GM20431 (cell line): ENCODE results near the gene QSOX2.

Experiments used
- in situ Hi-C: fragments of 300-500 bp; cut with MseI, MboI; formaldehyde crosslinking; loops from one replicate; pipeline ENCODE4 v1.15.0; 2020; ENCODE audit warnings: low sequenced_read_pairs; ENCODE audit not compliant: unreplicated experiment

The QSOX2 gene

DNA sequence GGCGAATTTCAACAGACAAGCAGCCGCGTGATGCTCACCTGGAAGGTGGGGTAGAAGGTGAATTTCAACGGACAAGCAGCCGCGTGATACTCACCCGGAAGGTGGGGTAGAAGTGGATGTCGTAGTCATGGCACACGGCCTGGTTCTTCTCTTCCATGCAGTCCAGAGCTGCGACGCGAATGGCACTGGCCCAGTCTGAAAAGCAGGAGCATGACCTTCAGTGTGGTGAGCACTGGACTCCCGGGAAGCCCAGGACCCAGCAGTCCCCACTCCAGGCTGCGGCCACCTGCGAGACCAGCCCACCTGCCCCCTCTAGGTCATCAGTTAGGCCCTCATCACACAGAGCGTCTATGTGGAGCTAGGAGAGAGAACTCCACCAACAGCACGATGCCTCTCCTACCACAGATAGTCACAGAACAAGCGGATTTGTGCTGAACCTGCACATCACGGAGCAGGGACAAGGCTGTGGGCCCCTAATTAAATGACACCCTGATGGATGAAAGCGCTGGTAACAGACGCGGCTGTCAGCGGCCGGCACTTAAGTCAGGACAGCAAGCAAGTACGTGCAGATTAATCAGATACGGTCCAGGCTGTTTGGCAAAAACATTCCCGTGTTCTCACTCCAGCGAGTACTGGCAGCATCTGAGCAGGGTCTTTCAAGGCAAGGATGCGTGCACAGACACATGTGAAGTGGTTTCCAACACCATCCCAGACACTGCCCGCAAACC, 18.8 kb downstream of the QSOX2 start:
- in situ Hi-C loops: no loop called here

DNA sequence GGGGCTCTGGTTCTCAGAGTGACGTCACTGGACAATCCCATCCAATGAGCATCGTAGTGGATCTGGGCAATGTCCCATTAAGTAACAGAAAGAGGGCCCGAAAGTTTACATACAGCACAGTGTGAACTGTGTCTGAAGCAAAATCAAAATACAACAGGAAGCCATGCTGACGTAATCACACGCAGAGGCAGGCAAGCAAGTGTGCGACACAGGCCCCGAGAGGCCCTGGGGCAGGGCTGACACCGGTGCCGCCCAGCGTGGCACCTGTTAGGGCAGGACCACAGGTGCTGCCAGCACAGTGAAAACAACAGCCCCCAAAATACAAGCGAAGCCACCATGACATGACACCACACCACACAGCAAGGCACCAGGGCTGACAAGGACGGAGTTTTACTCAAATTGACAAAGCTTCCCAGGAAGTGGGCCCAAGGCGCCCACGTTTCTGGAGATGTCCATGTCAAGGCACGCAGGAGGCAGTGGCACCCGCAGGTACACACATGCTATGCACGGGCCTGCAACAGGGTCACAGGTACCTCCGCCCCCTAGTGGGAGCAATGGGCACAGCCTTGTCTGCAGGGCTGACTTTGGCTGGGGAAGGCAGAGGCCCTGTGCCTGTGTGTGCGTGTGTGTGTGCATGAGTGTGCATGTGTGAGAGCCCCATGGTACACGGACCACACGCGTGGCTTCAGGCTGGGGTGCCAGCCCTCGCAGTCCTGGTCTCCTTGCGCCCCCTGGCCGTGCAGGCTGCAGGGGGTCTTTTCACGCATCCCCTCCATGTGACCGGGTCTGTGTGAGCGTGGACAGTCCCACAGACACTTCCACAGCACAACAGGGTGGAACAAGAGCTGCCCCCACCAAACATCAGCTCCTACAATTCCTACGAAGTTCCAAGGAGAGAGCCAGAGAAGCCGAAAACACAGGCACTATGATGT, 19.6 kb downstream of the QSOX2 start:
- in situ Hi-C loops: no loop called here

GRCh38 chr9:136225366-136225747, 20.3 kb downstream of the QSOX2 start:
- in situ Hi-C loops: no loop called here

- in situ Hi-C loops: no loop called here
Measured at GRCh38 chr9:136223871-136224640, 21.6 kb downstream of the QSOX2 start.

DNA sequence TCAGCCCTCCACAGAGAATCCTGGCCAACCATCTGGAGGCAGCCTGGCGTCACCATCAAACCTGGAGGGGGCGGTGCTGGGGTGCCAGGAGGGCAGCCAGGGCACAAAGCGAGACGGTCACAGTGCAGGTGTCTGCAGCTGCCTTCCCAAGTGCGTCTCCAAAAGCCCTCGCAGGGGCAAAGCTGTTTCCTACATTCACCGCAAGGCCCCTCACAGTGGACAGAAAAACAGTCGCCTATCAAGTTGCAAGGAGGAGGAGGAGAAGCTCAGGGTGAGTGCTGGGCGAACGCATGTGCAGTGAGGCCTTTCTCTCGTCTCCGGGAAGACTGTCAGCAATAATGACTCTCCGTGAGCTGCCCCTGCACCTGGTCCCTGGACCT, 22.7 kb downstream of the QSOX2 start:
- in situ Hi-C loops: no loop called here

DNA sequence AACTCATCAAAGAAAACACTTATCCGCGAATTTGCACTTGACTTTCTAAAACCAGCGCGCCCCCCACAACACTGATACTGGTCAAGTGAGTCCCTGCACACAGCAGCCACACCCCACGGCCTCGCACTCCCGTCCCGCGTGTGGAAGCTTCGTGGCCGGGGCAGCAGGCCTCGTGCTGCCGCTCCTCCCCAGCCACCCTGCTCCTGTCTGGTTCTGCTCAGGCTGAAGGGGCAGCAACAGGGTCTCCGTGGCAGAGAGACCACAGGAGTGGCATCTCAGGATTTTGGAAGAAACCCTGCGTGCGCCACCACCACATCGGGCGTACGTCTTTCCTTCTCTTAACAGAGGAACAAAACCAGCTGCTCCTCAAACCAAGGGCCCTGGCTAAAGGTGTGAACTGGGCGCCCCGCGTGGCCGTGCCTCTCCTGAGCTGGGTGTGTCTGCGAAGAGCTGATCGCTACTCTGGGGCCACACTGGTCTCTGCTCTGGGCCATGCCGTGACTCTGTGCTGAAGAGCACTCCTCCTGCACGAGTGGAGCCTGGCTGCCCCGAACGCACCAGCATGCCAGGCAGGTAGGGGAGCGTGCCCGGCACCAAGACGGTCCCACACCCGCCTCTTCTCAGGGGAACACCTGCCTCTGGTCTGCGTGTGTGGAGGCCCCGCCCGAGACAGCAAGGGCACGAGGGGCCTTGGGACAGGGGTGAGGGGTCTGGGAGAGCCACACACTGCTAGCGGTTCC, 23.3 kb downstream of the QSOX2 start:
- in situ Hi-C loops: no loop called here

- in situ Hi-C loops: no loop called here
Measured at GRCh38 chr9:136220017-136220729, 25.4 kb downstream of the QSOX2 start.

GRCh38 chr9:136219276-136219675, 26.3 kb downstream of the QSOX2 start:
- in situ Hi-C loops: no loop called here

GRCh38 chr9:136218673-136219072, 26.9 kb downstream of the QSOX2 start:
- in situ Hi-C loops: no loop called here

DNA sequence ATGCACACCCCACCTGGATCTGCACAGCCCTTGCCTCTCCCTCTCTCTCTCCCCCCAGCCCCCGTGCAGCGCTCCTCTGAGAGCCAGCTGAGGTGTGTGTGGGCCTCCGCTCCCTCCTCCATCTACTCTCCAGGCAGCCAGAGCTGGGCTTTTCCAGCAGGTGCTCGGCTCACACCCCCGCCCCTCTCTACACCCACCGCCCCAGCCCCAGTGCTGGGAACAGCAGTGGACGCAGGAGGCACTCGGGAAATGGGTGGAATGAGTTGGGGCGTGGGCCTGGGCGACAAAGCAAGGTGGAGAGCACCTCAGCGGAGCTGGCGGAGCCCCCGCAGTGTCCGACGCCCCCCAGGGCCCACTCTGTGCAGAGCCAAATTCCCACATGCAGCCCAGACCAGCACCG, 27.3 kb downstream of the QSOX2 start:
- in situ Hi-C loops: no loop called here

DNA sequence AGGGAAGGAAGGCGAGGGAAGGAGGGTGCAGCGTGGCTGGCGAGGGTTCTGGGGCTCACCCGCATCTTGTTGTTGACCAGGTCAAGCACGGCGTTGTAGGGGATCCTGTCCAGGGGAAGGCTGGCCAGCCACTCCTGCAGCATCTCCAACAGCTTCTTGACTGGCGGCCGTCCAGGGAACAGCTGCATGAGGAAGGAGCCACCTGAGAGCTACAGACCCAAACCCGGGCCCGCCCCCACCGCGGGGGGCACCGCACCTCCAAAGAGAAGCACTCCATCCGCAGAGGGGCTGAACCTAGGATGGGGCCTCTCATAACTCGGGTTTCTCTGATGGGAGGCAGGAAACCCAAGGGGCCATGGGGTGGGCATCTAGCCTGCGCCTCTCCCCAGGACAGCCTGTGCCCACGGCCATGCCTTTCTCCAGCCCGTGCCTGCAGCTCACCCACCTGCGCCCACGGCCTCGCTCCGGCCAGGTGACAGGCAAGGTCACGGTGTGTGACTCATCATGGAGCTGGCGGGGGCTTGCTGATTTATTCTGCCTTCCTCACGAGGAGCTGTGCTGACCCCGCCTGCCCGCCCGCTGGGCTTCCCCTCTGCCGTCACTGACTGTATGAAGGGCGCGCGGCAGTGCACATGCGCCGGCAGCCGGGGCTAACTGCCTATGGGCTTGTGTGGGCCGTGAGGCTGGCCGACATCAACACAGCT, 28.9 kb downstream of the QSOX2 start:
- in situ Hi-C loops: no loop called here

DNA sequence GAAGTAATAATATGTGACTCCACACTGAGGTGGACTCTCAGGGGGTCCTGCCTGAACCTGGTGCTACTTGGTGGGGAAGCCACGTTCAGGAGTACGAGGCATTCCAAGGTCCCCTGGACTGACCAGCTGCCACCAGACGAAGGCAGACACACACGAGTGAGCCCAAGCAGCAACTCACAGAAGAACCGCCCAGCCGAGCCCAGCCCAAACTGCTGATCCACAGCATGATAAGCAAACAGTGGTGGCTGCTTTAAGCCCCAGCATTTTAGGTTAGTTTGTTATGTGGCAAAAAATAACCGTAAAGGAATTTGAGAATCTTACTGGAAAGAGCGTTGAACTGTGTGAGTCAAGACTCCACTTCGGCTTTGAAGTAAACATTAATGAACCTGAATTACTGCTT, 31.9 kb downstream of the QSOX2 start:
- in situ Hi-C loops: no loop called here

GRCh38 chr9:136212345-136212950, 33.2 kb downstream of the QSOX2 start:
- in situ Hi-C loops: no loop called here

- in situ Hi-C loops: no loop called here
Measured at GRCh38 chr9:136211441-136212344, 33.9 kb downstream of the QSOX2 start.

DNA sequence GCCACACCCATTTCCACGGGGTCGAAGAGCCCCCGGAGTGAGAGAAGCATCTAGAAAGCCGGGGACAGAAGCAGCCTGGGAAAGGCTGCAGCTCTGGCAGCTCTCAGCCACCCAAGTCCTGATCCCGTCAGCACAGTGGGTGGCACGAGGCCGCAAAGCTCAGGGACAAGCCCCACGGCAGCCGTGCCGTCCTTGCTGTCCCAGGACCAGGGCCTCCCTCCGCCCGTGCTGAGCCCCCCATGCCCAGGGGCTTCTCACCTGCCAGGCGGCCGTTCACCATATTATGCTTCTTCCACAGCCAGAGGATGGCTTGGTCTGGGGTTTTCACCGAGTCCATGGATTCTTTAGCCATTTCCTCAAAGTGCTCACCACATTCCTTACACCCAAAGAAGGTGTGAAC, 34.6 kb downstream of the QSOX2 start:
- in situ Hi-C loops: no loop called here

DNA sequence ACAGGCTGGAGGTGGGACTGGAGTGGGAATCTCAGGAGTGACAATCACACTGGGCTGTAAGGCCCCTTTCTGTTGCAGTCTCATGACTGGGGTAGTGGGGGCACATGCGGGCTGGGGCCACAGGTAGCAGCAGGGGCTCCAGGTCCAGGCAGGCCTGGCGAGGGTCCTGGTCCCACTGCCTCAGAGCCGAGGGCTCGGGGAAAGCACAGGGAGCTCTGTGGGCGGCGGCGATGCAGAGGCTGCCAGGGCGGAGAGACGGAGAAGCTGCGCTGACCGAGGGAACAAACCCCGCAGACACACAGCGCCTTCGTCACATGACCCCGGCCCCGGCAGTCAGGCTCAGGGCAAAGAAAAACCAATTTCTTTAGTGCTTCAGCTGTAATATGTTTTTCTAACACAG, 35.3 kb downstream of the QSOX2 start:
- in situ Hi-C loops: no loop called here

DNA sequence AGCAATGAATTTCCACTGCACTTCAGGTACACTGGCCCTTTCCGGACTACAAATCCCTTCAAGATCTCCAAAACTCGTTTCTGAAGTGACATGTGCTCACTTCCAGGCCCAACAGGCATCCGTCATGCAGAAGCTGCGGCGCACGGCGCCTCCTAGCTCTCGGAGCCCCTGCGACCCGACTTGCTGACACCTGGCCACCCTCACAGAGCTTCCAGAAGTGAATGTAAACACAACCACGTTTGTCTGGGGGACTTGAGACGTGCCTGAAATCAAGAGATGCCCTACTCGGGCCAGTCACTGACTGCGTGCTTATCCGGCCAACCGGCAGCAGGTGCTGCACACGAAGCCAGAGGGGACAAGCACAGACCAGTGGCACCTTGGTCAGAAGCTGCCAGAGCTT, 35.8 kb downstream of the QSOX2 start:
- in situ Hi-C loops: no loop called here
